B cell (primary cell): ENCODE measurements around the gene NME5. TPM values are rescaled to one million over a fixed set of nuclear protein-coding genes. Genes with fewer than 3 reads are reported as not detected.
A peak's percentile ranks its signal among the peaks of the same experiment; 100 is the strongest.

ENCODE experiments used
- ATAC-seq: fragments of 200-7000 bp; cut with Tn5 transposase; one replicate; pipeline ENCODE4 v1.10.0; 2021; ENCODE audit warnings: low read depth, mild to moderate bottlenecking, moderate number of reproducible peaks, moderate library complexity
- CTCF ChIA-PET: fragments of 350-600 bp; sonication (Branson Sonifier 250); formaldehyde crosslinking; loops from one replicate; lab custom pipeline; 2021; ENCODE audit warnings: antibody characterized with exemption, inconsistent platforms; lab: Charles Lee
- POLR2A ChIA-PET: fragments of 350-600 bp; sonication (Branson Sonifier 250); formaldehyde crosslinking; loops from one replicate; lab custom pipeline; 2021; ENCODE audit warnings: antibody characterized with exemption; lab: Charles Lee
- DNase-seq: peaks from one replicate; pipeline ENCODE4 v3.0.0; 2013
- H2AFZ ChIP-seq: 2 replicates; pipeline ENCODE4 v1.6.1; 2012; ENCODE audit warnings: mild to moderate bottlenecking, low read depth, low read length; ENCODE audit not compliant: insufficient read depth, poor library complexity, severe bottlenecking
- H3K27ac ChIP-seq, 2 donors: 1 replicate in 1 of 2; 2 replicates in 1 of 2; pipeline ENCODE4 v1.5.1; 2012 to 2013; ENCODE audit warnings: low read length in 2 of 2, mild to moderate bottlenecking in 2 of 2, moderate library complexity in 1 of 2
- H3K27me3 ChIP-seq, 4 experiments: fragments of 200-600 bp in 1 of 4; sonication (generic) in 1 of 4; replicated peaks in 1 of 4; 1 replicate in 2 of 4; 2 replicates in 2 of 4; pipeline versions ENCODE4 v1.6.1 to v1.7.0; 2013 to 2016; ENCODE audit warnings: low read length in 3 of 4, mild to moderate bottlenecking in 2 of 4, mixed read lengths in 1 of 4, moderate library complexity in 1 of 4; ENCODE audit not compliant: insufficient read depth in 4 of 4, control insufficient read depth in 3 of 4; ENCODE audit errors: control extremely low read depth in 1 of 4
- H3K36me3 ChIP-seq, 2 experiments: replicated peaks in 1 of 2; 1 replicate in 1 of 2; 2 replicates in 1 of 2; pipeline versions ENCODE4 v1.6.1 to v1.7.1; 2013; ENCODE audit warnings: low read length in 1 of 2; ENCODE audit not compliant: insufficient read depth in 2 of 2, control insufficient read depth in 1 of 2; ENCODE audit errors: control extremely low read depth in 1 of 2, extremely low read depth in 1 of 2
- H3K4me1 ChIP-seq, 2 donors: fragments of 200-600 bp in 1 of 2; sonication (generic) in 1 of 2; 1 replicate in 1 of 2; 2 replicates in 1 of 2; pipeline versions ENCODE4 v1.5.1 to v1.6.1; 2013 to 2017; ENCODE audit warnings: low read length in 2 of 2; ENCODE audit not compliant: control insufficient read depth in 2 of 2, insufficient read depth in 2 of 2
- H3K4me2 ChIP-seq: replicated peaks from 2 replicates; pipeline ENCODE3; 2012; ENCODE audit warnings: mild to moderate bottlenecking, low read depth, low read length; ENCODE audit not compliant: poor library complexity, severe bottlenecking
- H3K4me3 ChIP-seq, 5 experiments: fragments of 200-600 bp in 1 of 5; sonication (generic) in 1 of 5; 1 replicate in 3 of 5; 2 replicates in 2 of 5; pipeline versions ENCODE4 v1.5.1 to v1.7.0; 2011 to 2016; ENCODE audit warnings: low read length in 4 of 5, mild to moderate bottlenecking in 4 of 5, low read depth in 2 of 5, control low read depth in 1 of 5, moderate library complexity in 1 of 5; ENCODE audit not compliant: insufficient read depth in 1 of 5; ENCODE audit errors: control extremely low read depth in 1 of 5, extremely low read depth in 1 of 5
- H3K79me2 ChIP-seq: fragments of 200-600 bp; sonication (generic); one replicate; pipeline ENCODE4 v1.6.0; 2016; ENCODE audit warnings: low read length; ENCODE audit not compliant: control insufficient read depth, insufficient read depth
- H3K9ac ChIP-seq: fragments of 200-600 bp; sonication (generic); 2 replicates; pipeline ENCODE4 v1.6.1; 2017; ENCODE audit warnings: mild to moderate bottlenecking, low read length, moderate library complexity
- H3K9me3 ChIP-seq, 3 donors: one replicate each; pipeline versions ENCODE4 v1.6.1 to v1.7.1; 2013; ENCODE audit warnings: low read length in 2 of 3; ENCODE audit not compliant: control insufficient read depth in 2 of 3, insufficient read depth in 1 of 3; ENCODE audit errors: control extremely low read depth in 1 of 3
- H4K20me1 ChIP-seq: 2 replicates; pipeline ENCODE4 v1.6.0; 2012; ENCODE audit warnings: mild to moderate bottlenecking, low read length; ENCODE audit not compliant: insufficient read depth, control insufficient read depth, poor library complexity, severe bottlenecking
- H3K27ac Mint-ChIP-seq: one replicate; pipeline ENCODE4 v1.8.0; 2021; ENCODE audit warnings: mixed read lengths
- H3K27me3 Mint-ChIP-seq: one replicate; pipeline ENCODE4 v1.8.0; 2021; ENCODE audit warnings: mixed read lengths
- H3K4me1 Mint-ChIP-seq: one replicate; pipeline ENCODE4 v1.8.0; 2021; ENCODE audit warnings: mixed read lengths
- H3K4me3 Mint-ChIP-seq: one replicate; pipeline ENCODE4 v1.8.0; 2021; ENCODE audit warnings: mixed read lengths
- H3K9me3 Mint-ChIP-seq: one replicate; pipeline ENCODE4 v1.8.0; 2022; ENCODE audit warnings: mixed read lengths; ENCODE audit not compliant: insufficient read depth
- CTCF ChIP-seq: fragments of 200-600 bp; IDR thresholded peaks from one replicate; pipeline ENCODE4 v1.8.0; 2022; ENCODE audit warnings: antibody characterized with exemption, mild to moderate bottlenecking
- EZH2 ChIP-seq: IDR thresholded peaks from 2 replicates; pipeline ENCODE4 v1.6.1; 2012; ENCODE audit warnings: borderline replicate concordance, low read depth, mild to moderate bottlenecking, moderate library complexity, low read length; ENCODE audit not compliant: insufficient read depth, poor library complexity, severe bottlenecking
- WGBS: methylation state at CpG from one replicate; pipeline ENCODE4 v1.1.5; 2013; ENCODE audit warnings: missing lambda C conversion rate; ENCODE audit not compliant: insufficient coverage; 5-methylcytosine and 5-hydroxymethylcytosine counted together
- intact Hi-C: fragments of 100-400 bp; cut with micrococcal nuclease; formaldehyde crosslinking; loops from one replicate; pipeline ENCODE4 v1.10.0; 2022
- polyA plus RNA-seq: library from polyadenylated mRNA; depleted of rRNA; stranded (reverse); fragments of >200 nt; gene quantifications from 2 replicates; pipeline ENCODE4 v1.2.3, GENCODE V29; 2012
- total RNA-seq, 2 donors: library from RNA; stranded (reverse); fragments of 120-200 nt in 1 of 2; gene quantifications; 1 replicate in 1 of 2; 2 replicates in 1 of 2; pipeline versions ENCODE4 v1.2.3 to v1.2.4, GENCODE V29; 2013 to 2022

The NME5 gene
- total and polyA plus RNA-seq, 2 donors (not counting 1 experiment from before 2014, with no cell fraction given): not detected

- Histone ChIP-seq H3K4me3 (peak within 1 kb of the TSS; percentile 73 to 99 (median 87)), H3K9me3 (no peaks in the 10 kb centered on the region), H3K36me3 (peaks cover 0 to under 1% of the 10 kb centered on the region in 2 experiments), H3K27ac (peak within 1 kb of the TSS; percentile 37 to 76), H3K27me3 (no peaks in the 10 kb centered on the region), H4K20me1 (no peaks in the 10 kb centered on the region), H3K79me2 (peaks cover 37% of the 10 kb centered on the region), H3K4me2 (peak within 1 kb of the TSS; percentile 85), H2AFZ (peak within 1 kb of the TSS; percentile 95), H3K9ac (peak within 1 kb of the TSS; percentile 92), H3K4me1 (peaks cover 11 to 18% of the 10 kb centered on the region in 2 donors)
- intact Hi-C loops: loop anchor here (1.0 to 2.0 kb wide), 7 partner anchors 35 to 365 kb away; partner anchors contain the start of genes CDC23, CDC25C, ETF1 and FAM13B
- H3K4me3 Mint-ChIP-seq: peak within 1 kb of the TSS; percentile 76
- WGBS: 1% methylated on average over 36 of the region's 41 CpGs
- no peaks in the 10 kb centered on the region for H3K9me3 Mint-ChIP-seq
- H3K27ac Mint-ChIP-seq: peak within 1 kb of the TSS; percentile 32
- ATAC-seq (peak; percentile 93), DNase-seq (peak; percentile 93)
- POLR2A ChIA-PET: interaction anchor here (0.6 to 1.1 kb wide), 6 partner anchors 22 to 1930 kb away, joined by 3 to 6 read pairs (median 4); partner anchors contain the start of genes CDC25C, ETF1 and FAM53C
- H3K27me3 Mint-ChIP-seq: no peaks in the 10 kb centered on the region
- CTCF ChIA-PET: interaction anchor here (0.5 to 2.6 kb wide), 8 partner anchors 19 to 326 kb away, joined by 3 to 9 read pairs (median 4); partner anchors contain the start of gene KDM3B
- TF ChIP-seq EZH2 (no peak), CTCF (no peak)
- peaks cover 9% of the 10 kb centered on the region for H3K4me1 Mint-ChIP-seq
Measured at GRCh38 chr5:138178516-138179276, 39.5 kb upstream of the NME5 start, which contains the start of the genes BRD8 and KIF20A. BRD8 (minus strand) TSS chr5:138178630; CDS start chr5:138178614, 16 bp downstream. KIF20A (plus strand) TSS chr5:138179112; CDS start chr5:138179681, 569 bp downstream.
